Stomach (tissue), 9 donors: ENCODE data around the gene TBC1D1. TPM values are rescaled to one million over a fixed set of nuclear protein-coding genes. Genes with fewer than 3 reads are reported as not detected.
A peak's percentile ranks its signal among the peaks of the same experiment; 100 is the strongest.

Experiments used
- DNase-seq, 2 donors: peaks; one replicate each; pipeline versions ENCODE4 v3.0.0 to v3.0.0-alpha.2; 2013 to 2019
- H3K27ac ChIP-seq, 5 donors: fragments of 200-600 bp in 4 of 5; sonication (generic) in 4 of 5; one replicate each; pipeline ENCODE4 v1.5.1; 2013 to 2019; ENCODE audit warnings: mild to moderate bottlenecking in 1 of 5, moderate library complexity in 1 of 5
- H3K27me3 ChIP-seq, 3 donors: fragments of 200-600 bp; sonication (generic); one replicate each; pipeline ENCODE4 v1.5.1; 2017 to 2019; ENCODE audit warnings: mixed run types in 1 of 3
- H3K36me3 ChIP-seq, 4 donors: fragments of 200-600 bp; sonication (generic); 1 replicate in 3 of 4; 2 replicates in 1 of 4; pipeline ENCODE4 v1.5.1; 2016 to 2019
- H3K4me1 ChIP-seq, 4 donors: fragments of 200-600 bp; sonication (generic); one replicate each; pipeline ENCODE4 v1.5.1; 2016 to 2019
- H3K4me3 ChIP-seq, 4 donors: fragments of 200-600 bp; sonication (generic) in 3 of 4; one replicate each; pipeline ENCODE4 v1.5.1; 2016 to 2019; ENCODE audit warnings: mild to moderate bottlenecking in 1 of 4
- H3K9me3 ChIP-seq, 4 donors: fragments of 200-600 bp; sonication (generic); one replicate each; pipeline ENCODE4 v1.5.1; 2016 to 2019
- EP300 ChIP-seq: sonication (generic); formaldehyde crosslinking; IDR thresholded peaks from one replicate; pipeline ENCODE4 v1.6.1; 2017; ENCODE audit warnings: antibody characterized with exemption
- POLR2A ChIP-seq, 4 donors: fragments of 450-650 bp; IDR thresholded peaks; one replicate each; pipeline ENCODE4 v1.6.1; 2016; ENCODE audit warnings: antibody characterized with exemption in 4 of 4, control low read depth in 2 of 4, mild to moderate bottlenecking in 1 of 4, moderate library complexity in 1 of 4
- POLR2AphosphoS5 ChIP-seq, 3 donors: sonication (generic); formaldehyde crosslinking; IDR thresholded peaks; one replicate each; pipeline ENCODE4 v1.6.1; 2016; ENCODE audit warnings: antibody characterized with exemption in 3 of 3
- WGBS, 5 donors: extraction: QIAGEN DNeasy Blood & Tissue Kit in 3 of 5; methylation state at CpG; one replicate each; pipeline versions ENCODE4 v1.1.5 to v1.1.7; 2013 to 2018; 5-methylcytosine and 5-hydroxymethylcytosine counted together
- intact Hi-C: fragments of 100-400 bp; cut with DNase I; formaldehyde crosslinking; loops from one replicate; pipeline ENCODE4 v1.15.1; 2023; ENCODE audit warnings: low total_unique reads
- polyA plus RNA-seq, 3 donors: library from polyadenylated mRNA; stranded (reverse); fragments of 200-250 nt; gene quantifications; one replicate each; pipeline ENCODE4 v1.2.3, GENCODE V29; 2013
- total RNA-seq, 5 donors: library from RNA; depleted of rRNA; stranded (reverse); fragments of >200 nt; gene quantifications; one replicate each; pipeline versions ENCODE4 v1.1.0 to v1.2.3, GENCODE V29; 2014 to 2016
- TF ChIP-seq, protein P1 (sequence below), 7 experiments: fragments of 450-650 bp in 4 of 7; fragments of 200-600 bp in 3 of 7; sonication (generic) in 3 of 7; IDR thresholded peaks; one replicate each; pipeline ENCODE4 v1.5.1; 2016 to 2019; ENCODE audit warnings: antibody characterized with exemption in 7 of 7, control low read depth in 2 of 7, mild to moderate bottlenecking in 1 of 7
- donor health status: healthy with polysubstance abuse.
- donor health status: Bipolar disorder and iron deficiency.
- donor health status: healthy.

The TBC1D1 gene
- total and polyA plus RNA-seq, 8 donors, result 18.8 to 165 (median 49.5) TPM

DNA sequence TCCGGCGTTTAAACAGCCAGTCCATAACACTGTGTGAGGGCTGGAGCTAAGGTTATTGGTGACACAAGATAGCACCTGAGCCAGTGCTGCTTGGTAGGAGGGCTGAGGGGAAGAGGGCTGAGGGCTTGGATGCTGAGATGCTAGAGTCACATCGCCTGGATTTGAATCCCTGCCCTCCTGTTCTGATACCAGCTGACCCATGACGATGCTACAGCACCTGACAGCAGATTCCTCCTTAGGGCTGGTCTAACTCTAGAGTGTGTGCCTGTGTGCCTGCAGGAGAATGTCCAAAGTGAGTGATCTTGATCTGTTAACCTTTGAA, 171.9 kb downstream of the TBC1D1 start:
- peak overlapping the region in 4 of 5 donors; percentile 66 to 81 (median 72) for H3K27ac ChIP-seq
- WGBS, 5 donors, result 27 to 49% (median 37%) methylated on average over 2 to 4 of the region's 4 CpGs
- DNase-seq, result peak in 1 of 2 donors; percentile 54
- peak overlapping the region in 3 of 4 donors; percentile 21 to 40 (median 37) for H3K4me3 ChIP-seq
- H3K27me3 ChIP-seq, result no peaks in the 10 kb centered on the region
- TF ChIP-seq POLR2A (IDR thresholded peaks at IDR 0.05), result no peak
- TF ChIP-seq, protein P1, sequence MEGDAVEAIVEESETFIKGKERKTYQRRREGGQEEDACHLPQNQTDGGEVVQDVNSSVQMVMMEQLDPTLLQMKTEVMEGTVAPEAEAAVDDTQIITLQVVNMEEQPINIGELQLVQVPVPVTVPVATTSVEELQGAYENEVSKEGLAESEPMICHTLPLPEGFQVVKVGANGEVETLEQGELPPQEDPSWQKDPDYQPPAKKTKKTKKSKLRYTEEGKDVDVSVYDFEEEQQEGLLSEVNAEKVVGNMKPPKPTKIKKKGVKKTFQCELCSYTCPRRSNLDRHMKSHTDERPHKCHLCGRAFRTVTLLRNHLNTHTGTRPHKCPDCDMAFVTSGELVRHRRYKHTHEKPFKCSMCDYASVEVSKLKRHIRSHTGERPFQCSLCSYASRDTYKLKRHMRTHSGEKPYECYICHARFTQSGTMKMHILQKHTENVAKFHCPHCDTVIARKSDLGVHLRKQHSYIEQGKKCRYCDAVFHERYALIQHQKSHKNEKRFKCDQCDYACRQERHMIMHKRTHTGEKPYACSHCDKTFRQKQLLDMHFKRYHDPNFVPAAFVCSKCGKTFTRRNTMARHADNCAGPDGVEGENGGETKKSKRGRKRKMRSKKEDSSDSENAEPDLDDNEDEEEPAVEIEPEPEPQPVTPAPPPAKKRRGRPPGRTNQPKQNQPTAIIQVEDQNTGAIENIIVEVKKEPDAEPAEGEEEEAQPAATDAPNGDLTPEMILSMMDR (IDR thresholded peaks at IDR 0.05), result no peak
- no peak for TF ChIP-seq EP300
- TF ChIP-seq POLR2AphosphoS5 (IDR thresholded peaks at IDR 0.05), result no peak
- intact Hi-C loops, result loop anchor here (10.0 kb wide), 1 partner anchor 112 kb away; no protein-coding TSS in a partner anchor
- no peaks in the 10 kb centered on the region for H3K9me3 ChIP-seq
- peaks cover 0 to 21% (median 20%) of the 10 kb centered on the region in 4 donors for H3K36me3 ChIP-seq
- peaks cover 0 to 45% (median 13%) of the 10 kb centered on the region in 4 donors for H3K4me1 ChIP-seq

DNA sequence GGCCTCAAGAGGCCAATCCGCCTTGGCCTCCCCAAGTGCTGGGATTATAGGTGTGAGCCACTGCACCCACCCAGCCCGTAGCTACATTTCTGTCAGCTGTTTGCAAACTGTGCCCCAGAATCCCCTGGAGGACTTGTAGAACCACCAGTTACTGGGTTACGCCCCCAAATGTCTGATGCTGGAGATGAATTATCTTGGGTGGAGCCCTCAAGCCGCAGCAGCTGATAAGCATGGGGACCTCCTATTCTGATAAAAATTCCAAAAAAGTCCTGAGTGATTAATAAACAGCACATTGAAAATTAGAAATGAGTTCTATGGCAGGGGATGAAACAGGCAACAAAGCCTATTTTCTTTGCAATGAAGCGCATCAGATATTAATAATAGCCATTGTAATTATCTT, 174.3 kb downstream of the TBC1D1 start:
- TF ChIP-seq EP300 (no peak), POLR2AphosphoS5 (IDR thresholded peaks at IDR 0.05) (no peak), POLR2A (IDR thresholded peaks at IDR 0.05) (no peak)
- TF ChIP-seq, protein P1 (IDR thresholded peaks at IDR 0.05), result no peak
- intact Hi-C loops, result loop anchor here (5.0 to 10.0 kb wide), 2 partner anchors 110 to 667 kb away; no protein-coding TSS in a partner anchor
- no peaks in the 10 kb centered on the region for H3K9me3 ChIP-seq
- DNase-seq, result no peak
- WGBS, 5 donors, result 72 to 89% (median 83%) methylated on average over 5 of the region's 5 CpGs
- H3K4me3 ChIP-seq, result no peak overlapping the region
- H3K27ac ChIP-seq, result no peak overlapping the region
- H3K36me3 ChIP-seq, result peaks cover 0 to 21% (median 15%) of the 10 kb centered on the region in 4 donors
- peaks cover 7 to 47% (median 25%) of the 10 kb centered on the region in 4 donors for H3K4me1 ChIP-seq
- no peaks in the 10 kb centered on the region for H3K27me3 ChIP-seq

DNA sequence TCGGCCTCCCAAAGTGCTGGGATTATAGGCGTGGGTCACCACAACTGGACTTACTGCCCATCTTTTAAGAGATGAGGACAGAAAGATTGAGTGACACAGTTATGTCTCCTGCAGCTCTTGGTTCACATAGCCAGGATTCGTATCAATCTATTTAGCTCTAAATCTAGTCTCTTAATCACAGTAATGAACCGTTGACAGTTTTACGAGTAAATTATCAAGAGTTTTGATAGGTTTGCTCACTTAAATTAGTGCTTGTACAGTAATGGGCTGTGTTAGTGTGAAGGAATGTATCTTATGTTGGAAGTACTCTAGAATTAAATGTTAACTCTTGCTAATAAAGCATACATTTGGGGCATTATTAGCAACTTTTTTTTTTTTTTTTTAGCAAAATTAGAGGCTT, 175.0 kb downstream of the TBC1D1 start:
- Histone ChIP-seq H3K4me3 (no peak overlapping the region), H3K36me3 (peaks cover 0 to 16% (median 12%) of the 10 kb centered on the region in 4 donors), H3K27me3 (no peaks in the 10 kb centered on the region), H3K4me1 (peaks cover 7 to 42% (median 25%) of the 10 kb centered on the region in 4 donors), H3K27ac (no peak overlapping the region), H3K9me3 (no peaks in the 10 kb centered on the region)
- intact Hi-C loops, result loop anchor here (5.0 to 10.0 kb wide), 2 partner anchors 109 to 666 kb away; no protein-coding TSS in a partner anchor
- DNase-seq, result no peak
- WGBS, 5 donors, result 79 to 91% (median 89%) methylated on average over 5 of the region's 5 CpGs
- TF ChIP-seq, protein P1 (IDR thresholded peaks at IDR 0.05), result no peak
- TF ChIP-seq EP300 (no peak), POLR2A (IDR thresholded peaks at IDR 0.05) (no peak), POLR2AphosphoS5 (IDR thresholded peaks at IDR 0.05) (no peak)

DNA sequence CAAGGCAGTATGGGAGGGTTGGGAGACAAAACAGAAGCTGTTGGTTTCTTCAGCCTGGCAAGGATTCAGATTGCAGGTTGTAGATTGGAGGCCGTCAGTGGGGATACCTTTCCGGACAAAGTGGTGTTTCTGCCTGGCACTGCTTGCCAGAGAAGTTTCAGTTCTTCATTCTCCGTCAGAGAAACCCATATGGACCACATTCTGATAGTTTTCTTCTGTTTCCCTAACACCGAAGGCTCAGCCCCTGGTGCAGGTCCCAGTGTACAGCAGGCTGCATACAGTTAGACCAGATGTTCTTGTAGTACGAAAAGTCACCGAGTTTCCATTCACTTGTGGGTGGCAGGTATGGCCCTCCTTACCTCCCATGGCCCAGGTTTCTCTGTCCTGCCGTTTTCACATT, 176.6 kb downstream of the TBC1D1 start:
- peaks cover 7 to 43% (median 29%) of the 10 kb centered on the region in 4 donors for H3K4me1 ChIP-seq
- H3K27ac ChIP-seq, result peak overlapping the region in 1 of 5 donors; percentile 66
- H3K4me3 ChIP-seq, result no peak overlapping the region
- DNase-seq, result no peak
- no peaks in the 10 kb centered on the region for H3K9me3 ChIP-seq
- WGBS, 5 donors, result 83 to 92% (median 89%) methylated on average over 7 of the region's 7 CpGs
- intact Hi-C loops, result loop anchor here (5.0 to 10.0 kb wide), 2 partner anchors 107 to 665 kb away; no protein-coding TSS in a partner anchor
- no peaks in the 10 kb centered on the region for H3K27me3 ChIP-seq
- no peak for TF ChIP-seq EP300
- no peak for TF ChIP-seq POLR2A (IDR thresholded peaks at IDR 0.05)
- TF ChIP-seq, protein P1 (IDR thresholded peaks at IDR 0.05), result no peak
- TF ChIP-seq POLR2AphosphoS5 (IDR thresholded peaks at IDR 0.05), result no peak
- H3K36me3 ChIP-seq, result peaks cover 0 to 14% (median 11%) of the 10 kb centered on the region in 4 donors
